ENCODE data around the gene FLG2.

GRCh38 chr1:152380932-152381331, 21.1 kb upstream of the FLG2 start:
- no peak for TF ChIP-seq CTCF (conservative IDR thresholded peaks at IDR 0.05; ENCODE audit: low read depth, low read length)
- no peak for TF ChIP-seq MAZ (IDR thresholded peaks at IDR 0.05; ENCODE audit: borderline replicate concordance, low read depth, low read length)
- no peak for TF ChIP-seq RAD21 (IDR thresholded peaks at IDR 0.05; ENCODE audit: low read length)
- no peak for TF ChIP-seq POLR2A (IDR thresholded peaks at IDR 0.05; ENCODE audit: low read depth, low read length)
- TF ChIP-seq RFX5 (IDR thresholded peaks at IDR 0.05; ENCODE audit: low read depth, low read length), result no peak
- TF ChIP-seq SMC3 (IDR thresholded peaks at IDR 0.05; ENCODE audit: low read depth, low read length), result no peak
- TF ChIP-seq CEBPB (IDR thresholded peaks at IDR 0.05; ENCODE audit: low read depth, low read length), result no peak
- TF ChIP-seq, protein P1, sequence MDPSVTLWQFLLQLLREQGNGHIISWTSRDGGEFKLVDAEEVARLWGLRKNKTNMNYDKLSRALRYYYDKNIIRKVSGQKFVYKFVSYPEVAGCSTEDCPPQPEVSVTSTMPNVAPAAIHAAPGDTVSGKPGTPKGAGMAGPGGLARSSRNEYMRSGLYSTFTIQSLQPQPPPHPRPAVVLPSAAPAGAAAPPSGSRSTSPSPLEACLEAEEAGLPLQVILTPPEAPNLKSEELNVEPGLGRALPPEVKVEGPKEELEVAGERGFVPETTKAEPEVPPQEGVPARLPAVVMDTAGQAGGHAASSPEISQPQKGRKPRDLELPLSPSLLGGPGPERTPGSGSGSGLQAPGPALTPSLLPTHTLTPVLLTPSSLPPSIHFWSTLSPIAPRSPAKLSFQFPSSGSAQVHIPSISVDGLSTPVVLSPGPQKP (IDR thresholded peaks at IDR 0.05; ENCODE audit: borderline replicate concordance, low read depth, low read length), result no peak
- no peak for TF ChIP-seq FOS (IDR thresholded peaks at IDR 0.05; ENCODE audit: low read depth, low read length)
- TF ChIP-seq MAFK (IDR thresholded peaks at IDR 0.05; ENCODE audit: low read depth, low read length), result no peak
- no peak for TF ChIP-seq MXI1 (IDR thresholded peaks at IDR 0.05; ENCODE audit: borderline replicate concordance, low read depth, low read length)
